Stomach smooth muscle (tissue), 2 donors: ENCODE measurements around the gene LRRC27.

Experiments used
- H3K27ac ChIP-seq: one replicate; pipeline ENCODE4 v1.7.0; 2013; ENCODE audit warnings: mild to moderate bottlenecking, low read length, inconsistent platforms
- H3K27me3 ChIP-seq, 2 donors: one replicate each; pipeline ENCODE4 v1.7.0; 2013; ENCODE audit warnings: low read length in 2 of 2; ENCODE audit not compliant: insufficient read depth in 2 of 2, control insufficient read depth in 1 of 2
- H3K36me3 ChIP-seq, 2 donors: one replicate each; pipeline ENCODE4 v1.7.0; 2013; ENCODE audit warnings: low read length in 2 of 2; ENCODE audit not compliant: control insufficient read depth in 2 of 2, insufficient read depth in 2 of 2
- H3K4me1 ChIP-seq: one replicate; pipeline ENCODE4 v1.7.0; 2013; ENCODE audit warnings: low read length; ENCODE audit not compliant: control insufficient read depth, insufficient read depth
- H3K4me3 ChIP-seq, 2 donors: one replicate each; pipeline ENCODE4 v1.7.0; 2013; ENCODE audit warnings: low read length in 2 of 2
- H3K9ac ChIP-seq, 2 donors: one replicate each; pipeline ENCODE4 v1.7.0; 2013; ENCODE audit warnings: low read length in 2 of 2, mild to moderate bottlenecking in 1 of 2
- H3K9me3 ChIP-seq, 2 donors: one replicate each; pipeline ENCODE4 v1.7.0; 2013; ENCODE audit warnings: low read length in 2 of 2; ENCODE audit not compliant: control insufficient read depth in 2 of 2
- donor health status: healthy.
- donor health status: Pancreatic carcinoma.

The LRRC27 gene

DNA sequence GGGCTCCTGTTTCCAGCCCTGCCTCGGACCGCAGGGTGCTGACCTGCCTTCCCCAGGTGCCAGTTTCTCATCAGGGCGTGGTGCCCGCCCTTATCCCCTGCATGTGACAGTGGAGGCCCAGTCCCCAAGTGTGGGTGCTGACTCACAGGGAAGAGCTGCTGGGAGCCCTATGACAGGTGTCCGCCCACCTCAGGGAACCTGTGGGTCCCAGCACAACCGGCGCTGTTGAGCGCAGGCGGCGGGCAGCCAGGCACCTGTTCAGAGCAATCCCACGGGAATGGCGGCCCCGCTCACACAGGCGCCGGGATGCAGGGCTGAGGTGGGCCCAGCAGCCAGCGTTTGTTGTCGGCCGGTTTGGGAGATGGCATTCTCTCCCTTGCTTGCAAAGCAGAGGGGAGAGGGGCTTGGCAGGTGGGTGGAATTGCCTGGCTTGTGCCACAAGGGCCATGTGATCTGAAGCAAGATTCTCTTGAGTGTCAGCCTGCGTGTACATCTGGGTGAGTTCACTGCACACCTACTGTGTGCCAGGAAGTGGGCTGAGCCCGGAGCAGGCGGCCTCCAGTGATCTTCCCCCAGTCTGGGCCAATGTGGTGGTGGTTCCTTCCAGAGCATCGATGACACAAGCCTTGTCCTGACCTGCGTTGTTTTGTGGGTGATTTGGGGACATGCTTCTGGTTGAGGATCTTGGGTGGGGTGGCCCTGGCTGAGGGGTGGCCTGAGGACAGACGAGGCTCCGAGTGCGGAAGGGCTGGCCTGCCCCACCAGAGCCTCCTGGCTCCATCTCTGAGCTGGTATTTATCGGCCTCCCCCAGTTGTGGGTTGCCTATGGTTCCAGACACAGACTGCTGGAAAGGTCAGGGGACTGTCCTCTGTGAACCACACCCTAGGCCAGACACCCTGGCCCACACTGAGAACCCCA is 67.4 kb downstream of the LRRC27 start:
- Histone ChIP-seq H3K9ac (no peak overlapping the region), H3K36me3 (no peaks in the 10 kb centered on the region), H3K27ac (no peak overlapping the region), H3K9me3 (no peaks in the 10 kb centered on the region), H3K4me1 (peaks cover 46% of the 10 kb centered on the region), H3K4me3 (no peak overlapping the region), H3K27me3 (no peaks in the 10 kb centered on the region)

GRCh38 chr10:132400041-132400546 is 68.1 kb downstream of the LRRC27 start:
- Histone ChIP-seq H3K9ac (no peak overlapping the region), H3K27me3 (no peaks in the 10 kb centered on the region), H3K4me1 (peaks cover 46% of the 10 kb centered on the region), H3K27ac (no peak overlapping the region), H3K36me3 (no peaks in the 10 kb centered on the region), H3K4me3 (no peak overlapping the region), H3K9me3 (no peaks in the 10 kb centered on the region)

DNA sequence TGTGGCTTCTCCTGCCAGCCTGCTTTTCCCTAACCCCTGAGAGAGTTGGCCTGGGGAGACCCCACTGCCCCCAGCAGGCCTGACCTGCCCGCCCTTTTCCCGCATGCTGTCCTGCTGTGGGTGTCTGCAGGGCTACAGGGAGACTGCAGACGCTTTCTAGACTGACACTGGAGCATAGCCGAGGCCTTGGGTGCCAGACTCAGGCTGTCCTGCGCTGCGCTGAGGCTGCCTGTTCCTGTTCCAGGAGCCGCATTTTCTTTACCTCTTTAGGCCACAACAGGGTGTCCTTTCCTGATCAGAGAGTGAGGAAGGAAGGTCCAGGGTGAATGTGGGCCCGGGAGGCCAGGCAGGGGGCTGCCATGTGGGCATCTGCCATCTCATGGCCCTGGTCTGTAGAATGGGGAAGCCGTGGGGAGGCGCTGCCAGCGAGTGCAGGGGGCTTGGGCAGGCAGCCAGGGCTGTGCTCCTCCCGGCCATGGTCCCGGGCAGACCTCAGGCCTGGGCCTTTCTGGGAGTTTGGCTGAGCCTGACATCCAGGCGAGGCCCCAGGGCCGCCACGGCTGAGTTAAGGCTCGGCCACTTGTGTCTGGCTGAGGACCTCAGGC is 68.7 kb downstream of the LRRC27 start:
- peaks cover 42% of the 10 kb centered on the region for H3K4me1 ChIP-seq
- H3K27ac ChIP-seq = no peak overlapping the region
- H3K4me3 ChIP-seq = no peak overlapping the region
- peaks cover 2 to 3% of the 10 kb centered on the region in 2 donors for H3K36me3 ChIP-seq
- no peaks in the 10 kb centered on the region for H3K9me3 ChIP-seq
- peak overlapping the region in 1 of 2 donors; percentile 29 for H3K9ac ChIP-seq
- no peaks in the 10 kb centered on the region for H3K27me3 ChIP-seq

DNA sequence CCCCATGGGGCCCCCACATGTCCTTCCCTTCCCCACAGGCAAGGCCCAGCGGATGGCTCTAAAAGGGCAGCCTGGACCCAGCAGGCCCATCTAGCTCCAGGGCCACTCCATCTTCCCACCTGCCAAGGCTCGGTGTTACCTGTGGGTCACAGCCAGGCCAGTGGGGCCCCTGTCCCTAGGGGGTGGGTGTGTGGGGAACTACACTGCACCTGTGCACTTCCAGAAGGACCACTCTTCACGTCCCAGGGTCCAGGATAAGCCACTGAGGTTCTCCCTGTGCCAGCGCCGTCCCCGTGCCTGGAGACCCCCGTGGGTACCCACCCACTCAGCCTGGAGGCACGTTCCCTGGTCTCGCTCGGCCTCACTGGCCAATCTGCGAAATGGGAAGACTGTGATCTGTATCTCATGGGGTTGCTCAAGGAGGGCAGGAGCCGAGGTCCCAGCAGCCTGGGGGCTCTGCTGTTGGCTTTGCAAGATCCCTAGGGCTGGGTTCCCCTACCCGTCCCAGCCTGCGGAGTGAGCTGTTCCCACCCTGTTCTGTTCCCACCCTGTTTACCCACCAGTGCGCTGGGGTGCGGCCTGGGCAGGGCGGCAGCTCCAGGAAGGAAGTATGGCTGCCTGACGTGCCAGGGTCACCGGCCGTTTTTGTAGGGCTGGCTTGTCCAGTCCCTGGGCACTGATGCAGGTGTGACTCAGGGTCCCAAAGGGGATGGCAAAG is 69.6 kb downstream of the LRRC27 start:
- H3K27ac ChIP-seq = no peak overlapping the region
- H3K4me3 ChIP-seq = no peak overlapping the region
- H3K27me3 ChIP-seq = no peaks in the 10 kb centered on the region
- H3K4me1 ChIP-seq = peaks cover 34% of the 10 kb centered on the region
- H3K9ac ChIP-seq = no peak overlapping the region
- no peaks in the 10 kb centered on the region for H3K9me3 ChIP-seq
- peaks cover 10 to 11% of the 10 kb centered on the region in 2 donors for H3K36me3 ChIP-seq

GRCh38 chr10:132402781-132403241 is 70.8 kb downstream of the LRRC27 start:
- Histone ChIP-seq H3K27ac (no peak overlapping the region), H3K9ac (no peak overlapping the region), H3K4me1 (peaks cover 41% of the 10 kb centered on the region)

GRCh38 chr10:132403511-132404168 is 71.6 kb downstream of the LRRC27 start:
- Histone ChIP-seq H3K9me3 (no peaks in the 10 kb centered on the region), H3K9ac (no peak overlapping the region), H3K36me3 (peaks cover 10 to 11% of the 10 kb centered on the region in 2 donors), H3K4me3 (no peak overlapping the region), H3K27me3 (no peaks in the 10 kb centered on the region), H3K4me1 (peaks cover 41% of the 10 kb centered on the region), H3K27ac (no peak overlapping the region)

More at GRCh38 chr10:132402781-132403241, 70.8 kb downstream of the LRRC27 start:
- H3K9me3 ChIP-seq = no peaks in the 10 kb centered on the region
- H3K4me3 ChIP-seq = no peak overlapping the region
- peaks cover 10 to 11% of the 10 kb centered on the region in 2 donors for H3K36me3 ChIP-seq
- no peaks in the 10 kb centered on the region for H3K27me3 ChIP-seq

DNA sequence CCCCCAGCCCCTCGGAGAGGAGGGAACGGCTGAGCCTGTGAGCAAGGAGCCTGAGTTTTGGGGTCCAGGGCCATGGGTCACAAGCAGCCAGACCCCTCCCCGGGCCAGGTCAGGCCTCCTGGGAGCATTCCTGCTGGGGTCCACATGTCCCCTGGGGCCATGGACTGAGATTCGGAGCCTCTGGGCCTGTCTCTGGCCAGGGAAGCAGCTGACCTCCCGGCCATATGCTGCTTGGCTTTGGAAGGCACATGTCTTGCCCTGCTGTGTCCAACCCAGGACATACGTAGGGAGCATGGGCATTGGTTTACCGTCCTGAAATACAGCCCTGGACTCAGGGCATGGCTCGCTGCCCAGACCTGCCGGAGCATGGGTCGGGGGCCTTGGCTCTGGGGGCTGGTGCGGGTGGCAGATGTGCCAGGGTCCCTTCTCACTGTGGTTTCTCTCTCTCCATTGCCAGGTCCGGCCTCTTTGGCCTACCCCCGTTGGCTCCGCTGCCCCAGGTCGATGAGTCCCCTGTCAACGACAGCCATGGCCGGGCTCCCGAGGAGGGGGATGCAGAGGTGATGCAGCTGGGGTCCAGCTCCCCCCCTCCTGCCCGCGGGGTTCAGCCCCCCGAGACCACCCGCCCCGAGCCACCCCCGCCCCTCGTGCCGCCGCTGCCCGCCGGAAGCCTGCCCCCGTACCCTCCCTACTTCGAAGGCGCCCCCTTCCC is 72.3 kb downstream of the LRRC27 start:
- Histone ChIP-seq H3K4me3 (no peak overlapping the region), H3K4me1 (peaks cover 42% of the 10 kb centered on the region), H3K27ac (no peak overlapping the region), H3K36me3 (peaks cover 10 to 11% of the 10 kb centered on the region in 2 donors), H3K27me3 (no peaks in the 10 kb centered on the region), H3K9me3 (no peaks in the 10 kb centered on the region), H3K9ac (no peak overlapping the region)

DNA sequence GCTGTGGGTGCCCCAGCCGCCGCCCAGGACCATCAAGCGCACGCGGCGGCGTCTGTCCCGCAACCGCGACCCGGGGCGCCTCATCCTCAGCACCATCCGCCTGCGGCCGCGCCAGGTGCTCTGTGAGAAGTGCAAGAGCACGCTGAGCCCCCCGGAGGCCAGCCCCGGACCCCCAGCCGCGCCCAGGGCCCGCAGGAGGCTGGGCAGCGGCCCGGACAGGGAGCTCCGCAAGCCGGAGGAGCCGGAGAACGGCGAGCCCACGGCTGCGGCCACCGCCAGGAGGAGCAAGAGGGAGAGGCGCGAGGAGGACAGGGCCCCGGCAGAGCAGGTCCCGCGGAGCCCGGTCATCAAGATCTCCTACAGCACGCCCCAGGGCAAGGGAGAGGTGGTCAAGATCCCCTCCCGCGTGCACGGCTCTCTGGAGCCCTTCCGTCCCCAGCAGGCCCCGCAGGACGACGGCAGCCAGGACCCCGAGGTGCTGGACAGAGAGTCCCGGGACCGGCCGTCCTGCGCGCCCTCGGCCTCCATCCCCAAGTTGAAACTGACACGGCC is 73.0 kb downstream of the LRRC27 start:
- H3K36me3 ChIP-seq = peaks cover 10 to 11% of the 10 kb centered on the region in 2 donors
- no peak overlapping the region for H3K4me3 ChIP-seq
- H3K9ac ChIP-seq = no peak overlapping the region
- H3K9me3 ChIP-seq = no peaks in the 10 kb centered on the region
- H3K27ac ChIP-seq = no peak overlapping the region
- peaks cover 41% of the 10 kb centered on the region for H3K4me1 ChIP-seq
- no peaks in the 10 kb centered on the region for H3K27me3 ChIP-seq

DNA sequence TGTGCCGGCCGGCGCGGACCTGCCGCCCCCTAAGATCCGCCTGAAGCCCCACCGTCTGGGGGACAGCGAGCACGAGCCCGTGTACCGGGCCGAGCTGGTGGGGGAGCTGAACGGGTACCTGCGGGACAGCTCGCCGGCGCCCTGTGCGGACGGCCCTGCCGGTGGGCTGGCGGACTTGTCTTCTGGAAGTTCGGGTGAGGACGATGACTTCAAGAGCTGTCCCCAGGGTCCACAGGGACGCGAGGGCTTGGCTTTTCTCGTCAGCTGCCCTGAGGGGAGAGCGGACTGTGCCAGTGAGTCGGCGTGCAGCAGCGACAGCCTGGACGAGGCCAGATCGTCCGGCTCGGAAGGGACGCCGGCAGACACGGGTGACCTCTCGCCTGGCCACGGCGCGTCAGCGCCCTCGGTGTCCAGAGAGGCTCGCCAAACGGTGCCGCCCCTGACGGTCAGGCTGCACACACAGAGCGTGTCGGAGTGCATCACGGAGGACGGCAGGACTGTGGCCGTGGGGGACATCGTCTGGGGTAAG is 73.5 kb downstream of the LRRC27 start:
- H3K4me3 ChIP-seq = no peak overlapping the region
- peaks cover 37% of the 10 kb centered on the region for H3K4me1 ChIP-seq
- H3K27me3 ChIP-seq = no peaks in the 10 kb centered on the region
- H3K36me3 ChIP-seq = peaks cover 10 to 11% of the 10 kb centered on the region in 2 donors
- H3K9ac ChIP-seq = no peak overlapping the region
- no peaks in the 10 kb centered on the region for H3K9me3 ChIP-seq
- H3K27ac ChIP-seq = no peak overlapping the region
